Measurements from ENCODE around the gene KRTAP5-1. TPM values are rescaled to one million over a fixed set of nuclear protein-coding genes. Genes with fewer than 3 reads are reported as not detected.

Gene KRTAP5-1
- polyA plus RNA-seq, 1 of the 3 experiments (the other 2 are of a cell fraction), result not detected

- H3K79me2 ChIP-seq (ENCODE audit: insufficient read depth), result peaks cover 25% of the 10 kb centered on the region
- no peak overlapping the region for H3K4me2 ChIP-seq
- H3K9me2 ChIP-seq, result no peaks in the 10 kb centered on the region
- no peak overlapping the region for H2AFZ ChIP-seq (ENCODE audit: low read depth)
- no peak overlapping the region for H3K27ac ChIP-seq (ENCODE audit: low read depth in 2 of 2, low read length in 1 of 2)
- WGBS (ENCODE audit: low lambda C conversion rate), result 75% methylated on average over 6 of the region's 6 CpGs
- H3F3A ChIP-seq (replicated peaks; ENCODE audit: insufficient read depth), result no peaks in the 10 kb centered on the region
- no peak for DNase-seq
- H3K4me1 ChIP-seq (ENCODE audit: control insufficient read depth in 1 of 2, insufficient read depth in 2 of 2, low read depth in 1 of 2, low read length in 1 of 2), result no peaks in the 10 kb centered on the region
- H3K9me3 ChIP-seq, result no peaks in the 10 kb centered on the region
- no peak overlapping the region for H3K9ac ChIP-seq
- TF ChIP-seq ZBTB33 (IDR thresholded peaks at IDR 0.05; ENCODE audit: borderline replicate concordance, low read depth), result no peak
- TF ChIP-seq TAF1 (IDR thresholded peaks at IDR 0.05; ENCODE audit: borderline replicate concordance, low read depth, low read length), result no peak
- TF ChIP-seq RAD21 (IDR thresholded peaks at IDR 0.05; ENCODE audit: low read length), result no peak
- TF ChIP-seq EZH2phosphoT487 (IDR thresholded peaks at IDR 0.05; ENCODE audit: borderline replicate concordance, low read depth), result no peak
- no peak for TF ChIP-seq FOSL2 (IDR thresholded peaks at IDR 0.05; ENCODE audit: borderline replicate concordance, low read depth)
- no peak for TF ChIP-seq FOXJ3 (CRISPR knock-in tag; IDR thresholded peaks at IDR 0.05)
- TF ChIP-seq TCF12 (IDR thresholded peaks at IDR 0.05), result no peak
- TF ChIP-seq NRF1 (IDR thresholded peaks at IDR 0.05; ENCODE audit: low read depth, low read length), result no peak
- no peak for TF ChIP-seq NFIC (IDR thresholded peaks at IDR 0.05; ENCODE audit: borderline replicate concordance)
- TF ChIP-seq POLR2AphosphoS5 (IDR thresholded peaks at IDR 0.05; ENCODE audit: low read depth, low read length), result no peak
- no peak for TF ChIP-seq CTCF (IDR thresholded peaks at IDR 0.05)
- no peak for TF ChIP-seq ELF1 (IDR thresholded peaks at IDR 0.05)
- no peak for TF ChIP-seq IRF3 (IDR thresholded peaks at IDR 0.05; ENCODE audit: low read depth, low read length)
- no peak for TF ChIP-seq RCOR1 (IDR thresholded peaks at IDR 0.05; ENCODE audit: low read length)
- no peak for TF ChIP-seq TEAD4 (IDR thresholded peaks at IDR 0.05; ENCODE audit: borderline replicate concordance, insufficient read depth)
- no peak overlapping the region for H3K4me3 ChIP-seq (ENCODE audit: low read depth in 2 of 2, low read length in 1 of 2)
- H3K27me3 ChIP-seq (ENCODE audit: insufficient read depth), result peaks cover 7% of the 10 kb centered on the region; the same call in 1 of the 2 replicates
- H4K20me1 ChIP-seq (ENCODE audit: insufficient read depth), result peaks cover 24% of the 10 kb centered on the region
- peaks cover 0 to 6% of the 10 kb centered on the region in 2 experiments for H3K36me3 ChIP-seq (replicated peaks in 1 of 2; ENCODE audit: control insufficient read depth in 1 of 2, insufficient read depth in 2 of 2, low read length in 1 of 2)
- CTCF ChIA-PET, result interaction anchor here (10.5 kb wide), 1 partner anchor 32 kb away, joined by 398 read pairs; the partner anchor contains the start of gene DUSP8
- POLR2A ChIA-PET, result no interaction called here
These were observed 45.0 kb downstream of the KRTAP5-1 start for GRCh38 chr11:1540074-1540473.

Measured in SK-N-SH (cell line).